HG03103 (cell line): ENCODE measurements around the gene SLC29A1.
"Not testable (repeated sequence)": the region's sequence is repeated elsewhere in the genome, so short reads cannot be mapped to it uniquely, and the experiment has no call there.

ENCODE experiments used
- ATAC-seq: cut with Tn5 transposase; IDR thresholded peaks from one replicate; pipeline ENCODE4 v1.9.1; 2021; ENCODE audit warnings: low read depth; ENCODE audit not compliant: unreplicated experiment

The SLC29A1 gene

DNA sequence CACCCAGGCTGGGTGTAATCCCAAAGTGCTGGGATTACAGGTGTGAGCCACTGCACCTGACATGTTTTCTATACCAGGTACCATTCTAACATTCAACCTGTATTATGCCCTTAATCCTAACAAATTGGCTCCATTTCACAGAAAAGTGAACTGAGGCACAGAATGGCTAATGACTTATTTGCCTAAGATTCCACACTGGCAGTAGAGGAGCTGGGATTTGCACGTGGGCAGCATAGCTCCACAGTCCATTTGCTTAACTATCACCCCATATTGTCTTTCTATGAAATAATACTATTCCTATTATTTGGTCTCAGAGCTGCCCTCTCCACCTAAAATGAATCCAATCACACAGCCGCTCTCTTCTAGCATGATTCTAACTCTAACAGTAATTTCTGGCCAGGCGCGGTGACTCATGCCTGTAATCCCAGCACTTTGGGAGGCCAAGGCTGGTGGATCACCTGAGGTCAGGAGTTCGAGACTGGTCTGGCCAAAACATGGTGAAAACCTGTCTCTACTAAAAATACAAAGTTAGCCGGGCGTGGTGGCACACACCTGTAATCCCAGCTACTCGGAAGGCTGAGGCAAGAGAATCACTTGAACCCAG lies 30.0 kb upstream of the SLC29A1 start:
- ATAC-seq, result no peak

DNA sequence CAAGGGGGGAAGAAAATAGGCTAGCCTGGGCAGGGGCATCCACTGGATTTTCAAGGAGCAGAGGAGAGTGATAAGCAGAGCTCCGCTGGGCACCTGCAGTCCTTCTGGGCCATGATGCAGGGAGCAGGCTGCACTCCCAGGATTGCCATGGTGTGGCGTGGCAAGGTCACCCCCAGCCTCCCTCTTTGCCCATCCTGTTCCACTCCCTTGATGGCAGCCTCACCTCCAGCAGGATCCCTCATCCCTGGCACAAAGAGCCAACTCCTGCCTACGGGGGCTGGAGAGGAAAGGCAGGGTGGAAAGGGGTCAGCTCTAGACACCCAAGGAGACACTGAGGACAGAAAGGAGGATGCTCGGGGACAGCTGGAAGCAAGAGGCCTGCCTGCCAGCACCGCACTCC lies 29.1 kb upstream of the SLC29A1 start:
- ATAC-seq, result no peak

DNA sequence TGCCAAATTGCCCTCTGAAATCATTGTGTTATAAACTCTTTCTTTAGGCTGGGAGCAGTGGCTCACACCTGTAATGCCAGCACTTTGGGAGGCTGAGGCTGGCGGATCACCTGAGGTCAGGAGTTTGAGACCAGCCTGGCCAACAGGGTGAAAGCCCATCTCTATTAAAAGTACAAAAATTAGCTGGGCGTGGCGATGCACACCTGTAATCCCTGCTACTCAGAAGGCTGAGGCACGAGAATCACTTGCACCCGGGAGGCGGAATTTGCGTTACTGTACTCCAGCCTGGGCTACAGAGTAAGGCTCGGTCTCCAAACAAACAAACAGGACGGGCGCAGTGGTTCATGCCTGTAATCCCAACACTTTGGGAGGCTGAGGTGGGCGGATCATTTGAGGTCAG lies 27.0 kb upstream of the SLC29A1 start:
- not testable (repeated sequence) for ATAC-seq

DNA sequence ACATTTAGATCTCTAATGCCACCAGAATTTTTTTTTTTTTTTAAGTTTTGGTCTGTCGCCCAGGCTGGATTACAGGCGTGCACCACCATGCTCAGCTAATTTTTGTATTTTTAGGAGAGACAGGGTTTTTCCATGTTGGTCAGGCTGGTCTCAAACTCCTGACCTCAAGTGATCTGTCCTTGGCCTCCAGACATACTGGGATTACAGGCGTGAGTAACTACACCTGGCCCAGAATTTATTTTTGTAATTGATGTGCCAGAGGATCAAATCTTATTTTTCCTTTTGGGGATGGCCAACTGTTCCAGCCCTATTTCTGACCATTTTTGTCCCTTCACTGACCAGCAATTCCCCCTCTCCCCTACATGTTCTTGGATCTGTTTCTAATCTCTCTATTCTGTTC lies 24.7 kb upstream of the SLC29A1 start:
- no peak for ATAC-seq

DNA sequence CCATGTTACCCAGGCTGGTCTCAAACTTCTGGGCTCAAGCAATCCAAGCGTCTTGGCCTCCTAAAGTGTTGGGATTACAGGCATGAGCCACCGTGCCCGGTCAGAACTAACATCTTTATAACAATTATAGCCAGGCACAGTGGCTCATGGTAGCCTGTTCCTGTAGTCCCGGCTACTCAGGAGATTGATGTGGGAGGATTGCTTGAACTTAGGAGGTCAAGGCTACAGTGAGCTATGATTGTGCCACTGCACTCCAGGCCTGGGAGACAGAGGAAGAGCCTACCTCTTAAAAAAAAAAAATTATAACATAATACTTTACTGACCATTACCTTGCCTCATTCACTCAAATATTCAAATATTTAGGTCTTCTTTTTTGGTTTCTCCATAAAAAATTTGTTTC lies 23.5 kb upstream of the SLC29A1 start:
- no peak for ATAC-seq

DNA sequence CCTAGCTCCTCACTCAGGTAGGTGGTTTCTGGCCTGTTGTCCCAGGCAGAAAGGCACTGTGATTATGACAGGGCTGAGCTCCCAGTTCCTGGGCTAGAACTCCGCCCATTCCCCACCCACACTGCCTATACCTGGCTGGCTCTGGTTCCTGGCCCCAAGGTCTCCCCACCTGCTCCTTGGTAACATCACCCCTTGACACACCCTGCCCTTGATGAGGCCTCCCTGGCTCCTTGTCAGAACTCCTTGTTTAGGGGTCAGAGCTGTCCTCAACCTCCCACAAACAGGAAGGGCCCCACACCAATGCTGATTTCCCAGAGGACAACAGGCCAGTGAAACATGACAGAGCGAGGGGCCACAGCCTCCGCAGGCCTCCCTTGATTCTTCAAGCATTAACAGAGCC lies 22.2 kb upstream of the SLC29A1 start:
- ATAC-seq, result no peak

DNA sequence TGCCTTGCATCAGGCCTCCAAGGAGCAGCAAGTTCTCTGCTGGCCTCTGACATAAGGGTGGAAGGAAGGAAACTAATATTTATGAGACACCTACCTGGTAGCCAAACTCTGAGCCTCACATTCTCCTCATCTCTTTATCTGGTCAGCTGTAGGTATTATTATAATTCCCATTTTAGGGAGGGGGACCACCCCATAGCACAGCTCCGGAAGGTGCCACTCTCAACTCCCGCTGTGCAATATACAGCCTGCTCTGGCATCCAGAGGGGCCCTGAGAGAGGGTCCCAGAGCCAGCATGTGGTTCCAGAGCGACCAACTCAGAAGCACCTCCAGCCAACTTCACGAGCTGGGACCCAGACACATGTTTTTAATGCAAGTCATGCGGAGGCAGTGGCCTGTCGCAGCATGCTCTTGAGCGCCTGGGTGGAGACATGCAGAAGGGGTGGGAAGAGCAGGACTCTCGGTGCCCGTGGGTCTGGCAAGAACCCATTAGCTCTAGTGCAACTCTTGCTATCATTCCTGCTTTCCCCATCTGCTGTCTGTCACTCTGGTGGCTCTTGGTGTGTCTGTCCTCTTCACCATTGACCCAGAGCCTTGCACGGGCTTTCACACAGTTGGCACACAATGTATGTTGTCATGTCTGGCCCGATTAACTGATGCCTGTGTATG lies 21.6 kb upstream of the SLC29A1 start:
- no peak for ATAC-seq

DNA sequence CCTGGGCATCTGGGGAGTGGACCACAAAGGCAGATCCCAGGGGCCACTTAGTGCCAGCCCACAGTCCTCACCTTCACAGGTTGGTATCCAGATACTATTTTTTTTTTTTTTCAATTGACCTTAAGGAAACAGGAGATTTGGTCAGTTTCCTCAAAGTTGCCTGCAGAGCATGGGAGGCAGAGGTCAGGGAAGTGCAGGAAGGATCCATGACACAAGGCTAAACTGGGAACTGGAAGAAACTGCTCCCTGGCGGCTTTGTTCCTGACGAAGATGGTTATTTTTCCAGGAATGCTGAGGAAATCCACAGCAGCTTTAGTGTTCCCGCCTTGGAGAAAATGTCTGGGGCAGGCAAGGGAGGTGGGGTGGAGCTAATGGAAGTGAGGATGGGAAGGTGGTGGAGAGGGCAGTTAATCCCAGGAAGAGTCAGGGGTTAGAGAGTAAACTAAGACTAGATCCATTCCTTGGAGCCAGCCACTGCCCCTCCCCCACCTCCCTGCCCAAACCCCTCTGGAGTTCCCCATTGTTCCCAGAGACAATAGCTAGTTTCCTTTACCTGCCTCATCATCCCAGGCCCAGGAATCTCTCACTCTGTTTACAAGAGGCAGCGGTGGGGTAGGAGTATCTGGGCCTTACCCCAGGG lies 20.9 kb upstream of the SLC29A1 start:
- ATAC-seq, result no peak

DNA sequence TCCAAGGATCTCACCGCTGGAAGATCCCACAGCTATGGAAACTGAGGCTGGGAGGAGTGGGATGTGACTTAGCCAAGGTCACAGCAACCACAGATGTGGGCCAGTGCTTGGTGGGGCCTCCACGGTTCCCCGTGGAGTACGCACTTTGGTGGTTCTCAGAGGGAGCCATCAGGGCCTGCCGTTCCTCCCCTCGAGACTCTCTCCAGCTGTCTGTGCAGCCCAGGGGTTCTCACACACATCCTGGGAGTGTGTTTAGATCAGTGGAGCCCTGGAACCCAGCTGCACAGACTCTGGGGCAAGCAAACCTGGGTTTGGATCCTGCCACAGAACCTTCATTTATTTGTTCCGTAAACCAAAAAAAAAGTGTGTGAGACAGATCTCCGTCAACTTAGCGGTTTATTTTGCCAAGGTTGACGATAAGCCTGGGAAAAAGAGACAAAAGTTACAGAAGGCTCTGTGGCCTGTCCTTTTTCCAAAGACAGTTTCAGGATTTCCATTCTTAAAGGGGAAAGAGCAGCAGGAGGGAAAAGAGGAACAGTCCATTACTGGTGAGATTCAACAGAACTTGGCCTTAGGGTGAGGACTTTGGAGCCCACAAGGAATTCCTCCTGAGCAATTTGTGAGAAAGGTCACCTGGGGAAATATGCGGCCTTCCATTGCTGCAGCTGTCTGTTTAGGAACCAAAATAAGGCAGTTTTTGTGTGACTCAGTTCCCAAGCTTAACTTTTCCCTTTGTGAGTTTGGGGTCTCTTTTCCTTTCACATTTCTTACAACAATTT lies 20.2 kb upstream of the SLC29A1 start:
- no peak for ATAC-seq

DNA sequence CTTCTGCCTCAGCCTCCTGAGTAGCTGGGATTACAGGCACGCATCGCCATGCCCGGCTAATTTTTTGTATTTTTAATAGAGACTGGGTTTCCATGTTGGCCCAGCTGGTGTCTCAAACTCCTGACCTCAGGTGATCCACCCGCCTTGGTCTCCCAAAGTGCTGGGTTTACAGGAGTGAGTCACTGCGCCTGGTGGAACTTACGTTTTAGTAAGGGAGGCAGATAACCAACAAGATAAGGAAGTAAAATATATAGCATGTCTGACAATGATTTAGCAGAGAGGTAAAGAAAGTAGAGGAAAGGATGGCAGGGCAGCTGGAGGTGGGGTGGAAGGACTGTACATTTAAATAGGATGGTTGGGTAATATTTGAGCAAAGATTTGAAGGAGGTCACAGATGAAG lies 19.4 kb upstream of the SLC29A1 start:
- ATAC-seq, result no peak

DNA sequence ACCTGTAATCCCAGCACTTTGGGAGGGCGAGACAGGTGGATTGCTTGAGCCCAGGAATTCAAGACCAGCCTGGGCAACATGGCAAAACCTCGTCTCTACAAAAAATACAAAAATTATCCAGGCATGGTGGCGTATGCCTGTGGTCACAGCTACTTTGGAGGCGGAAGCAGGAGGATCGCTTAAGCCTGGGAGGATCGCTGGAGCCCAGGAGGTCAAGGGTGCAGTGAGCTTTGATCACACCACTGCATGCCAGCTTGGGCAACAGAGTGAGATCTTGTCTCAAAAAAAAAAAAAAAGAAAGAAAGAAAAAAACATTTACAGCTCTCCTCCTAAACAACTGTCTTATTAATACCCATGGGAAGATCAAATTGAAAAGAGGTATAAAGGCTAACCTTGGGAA lies 15.4 kb upstream of the SLC29A1 start:
- ATAC-seq, result no peak

DNA sequence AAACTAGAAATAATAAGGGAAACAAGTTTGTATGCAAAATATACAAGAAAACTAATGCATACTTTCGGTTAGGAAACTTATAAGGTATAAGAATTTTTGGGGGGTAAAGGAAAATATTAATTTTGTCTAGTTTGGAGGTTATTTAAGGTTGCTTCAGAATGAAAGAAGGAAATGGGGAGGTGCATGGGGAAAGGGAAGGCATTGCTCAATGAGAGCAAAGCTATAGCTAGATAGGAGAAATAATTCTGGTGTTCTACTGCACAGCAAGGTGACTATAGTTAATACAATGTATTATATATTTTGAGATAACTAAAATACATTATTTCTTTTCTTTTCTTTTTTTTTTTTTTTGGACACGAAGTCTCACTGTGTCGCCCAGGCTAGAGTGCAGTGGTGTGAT lies 12.1 kb upstream of the SLC29A1 start:
- no peak for ATAC-seq

DNA sequence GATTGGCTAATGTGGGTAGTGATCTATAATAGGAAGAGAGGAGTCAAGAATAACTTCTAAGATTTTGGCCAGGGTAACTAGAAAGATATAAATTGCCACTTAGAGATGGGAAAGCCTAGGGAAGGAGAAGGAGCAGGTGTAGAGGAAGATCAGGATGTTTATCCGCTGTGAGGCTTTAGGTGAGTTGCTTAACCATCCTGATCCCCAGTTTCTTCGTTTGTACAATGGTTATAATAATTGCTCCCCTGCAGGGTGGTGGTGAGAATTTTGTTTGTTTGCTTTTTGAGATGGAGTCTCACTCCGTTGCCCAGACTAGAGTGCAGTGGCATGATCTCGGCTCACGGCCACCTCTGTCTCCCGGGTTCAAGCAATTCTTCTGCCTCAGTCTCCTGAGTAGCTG lies 9.1 kb upstream of the SLC29A1 start:
- no peak for ATAC-seq

DNA sequence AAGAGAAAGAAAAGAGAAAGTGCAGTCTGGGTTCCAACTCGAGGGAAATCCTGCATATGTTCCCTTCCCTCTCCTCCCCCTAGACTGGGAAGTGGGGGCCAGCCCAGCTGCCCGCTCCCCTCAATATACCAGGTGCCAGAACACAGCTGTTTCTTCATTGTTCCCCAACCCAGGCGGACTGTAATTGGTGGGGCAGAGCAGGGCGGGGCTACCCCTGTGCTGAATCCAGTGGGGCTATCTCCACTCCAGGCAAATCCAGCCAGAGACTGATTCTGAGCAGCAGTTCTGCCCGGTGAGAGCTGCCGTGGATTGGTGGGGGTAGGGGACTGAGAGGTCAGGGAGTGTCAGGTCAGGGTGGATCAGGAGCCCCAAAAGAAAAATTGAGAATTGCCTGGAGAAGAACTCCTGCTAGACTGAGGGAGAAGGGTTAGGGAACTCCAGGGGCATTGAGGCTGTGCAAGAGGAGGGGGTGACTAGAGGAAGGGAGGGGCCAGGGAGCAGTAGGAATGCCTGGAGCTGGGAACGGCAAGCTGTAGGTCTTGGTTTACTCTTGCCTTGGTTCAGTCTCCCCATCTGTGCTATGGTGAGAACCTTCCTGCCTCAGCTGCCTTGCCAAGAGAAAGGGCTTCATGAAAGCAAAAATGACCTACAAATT lies 6.6 kb upstream of the SLC29A1 start, which contains the start of gene MYMX:
MYMX (plus strand) TSS at position 250 of the 655 bp plus-strand sequence. CDS start 546 bp downstream, outside the sequence.
- no peak for ATAC-seq

DNA sequence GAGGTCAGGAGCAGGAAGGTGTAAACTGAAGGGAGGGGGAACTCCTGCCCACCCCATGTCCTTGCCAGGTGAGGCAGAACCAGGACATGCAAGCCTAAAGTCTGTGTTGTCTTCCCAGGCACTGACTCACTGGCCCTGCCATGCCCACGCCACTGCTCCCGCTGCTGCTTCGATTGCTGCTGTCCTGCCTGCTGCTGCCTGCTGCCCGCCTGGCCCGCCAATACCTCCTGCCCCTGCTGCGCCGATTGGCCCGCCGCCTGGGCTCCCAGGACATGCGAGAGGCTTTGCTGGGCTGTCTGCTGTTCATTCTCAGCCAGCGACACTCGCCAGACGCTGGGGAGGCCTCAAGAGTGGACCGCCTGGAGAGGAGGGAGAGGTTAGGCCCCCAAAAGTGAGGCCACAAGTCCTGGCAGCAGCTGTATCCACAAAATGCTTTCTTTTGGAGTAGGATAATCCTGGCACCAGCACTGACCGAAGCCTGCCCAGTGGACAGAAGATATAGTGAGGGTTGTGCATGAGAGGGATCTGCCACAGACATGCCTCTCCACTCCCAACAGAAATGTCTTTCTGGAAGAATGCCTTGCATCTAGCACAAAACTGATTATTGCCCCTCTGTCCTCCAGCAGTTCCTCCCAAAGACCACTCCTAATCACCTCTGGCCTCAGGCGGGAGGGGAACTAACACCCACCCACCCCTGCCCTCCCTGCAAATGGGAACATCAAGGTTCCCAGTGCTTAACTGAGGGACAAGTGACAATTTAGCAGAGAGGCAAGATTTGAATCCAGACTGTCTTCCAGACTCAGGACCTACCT lies 5.9 kb upstream of the SLC29A1 start:
- no peak for ATAC-seq

DNA sequence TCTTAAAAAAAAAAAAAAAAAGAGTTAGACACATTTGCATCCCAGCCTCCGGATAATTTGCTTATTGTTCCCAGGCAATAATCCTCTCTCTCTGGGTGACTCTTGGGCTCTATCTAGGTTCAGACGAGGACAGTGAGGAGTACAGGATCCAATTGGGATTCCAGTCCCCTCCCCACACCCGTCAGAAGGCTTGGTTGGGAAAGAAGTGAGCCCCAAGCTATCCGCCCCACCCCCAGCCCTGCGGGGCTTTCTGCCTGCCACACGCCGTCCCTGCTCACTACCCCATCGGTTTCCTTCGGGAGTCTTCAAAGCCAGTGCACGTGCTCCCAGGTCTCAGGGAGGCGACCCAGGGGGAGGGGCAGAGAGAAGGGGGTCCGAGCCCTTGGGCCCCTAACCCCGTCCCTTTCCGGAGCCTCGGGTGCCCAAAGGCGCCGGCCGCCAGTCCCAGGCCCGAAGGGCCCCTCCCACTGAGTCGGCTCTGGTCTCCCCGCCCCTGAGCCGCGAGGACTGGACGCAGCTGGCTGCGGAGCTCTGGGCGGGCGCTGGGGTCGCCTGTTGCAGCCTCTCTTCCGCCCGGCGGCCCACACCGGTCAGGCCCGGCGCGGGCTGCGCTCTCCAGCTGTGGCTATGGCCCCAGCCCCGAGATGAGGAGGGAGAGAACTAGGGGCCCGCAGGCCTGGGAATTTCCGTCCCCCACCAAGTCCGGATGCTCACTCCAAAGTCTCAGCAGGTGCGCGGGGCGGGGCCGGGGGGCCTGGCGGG lies 4.2 kb upstream of the SLC29A1 start:
- no peak for ATAC-seq

DNA sequence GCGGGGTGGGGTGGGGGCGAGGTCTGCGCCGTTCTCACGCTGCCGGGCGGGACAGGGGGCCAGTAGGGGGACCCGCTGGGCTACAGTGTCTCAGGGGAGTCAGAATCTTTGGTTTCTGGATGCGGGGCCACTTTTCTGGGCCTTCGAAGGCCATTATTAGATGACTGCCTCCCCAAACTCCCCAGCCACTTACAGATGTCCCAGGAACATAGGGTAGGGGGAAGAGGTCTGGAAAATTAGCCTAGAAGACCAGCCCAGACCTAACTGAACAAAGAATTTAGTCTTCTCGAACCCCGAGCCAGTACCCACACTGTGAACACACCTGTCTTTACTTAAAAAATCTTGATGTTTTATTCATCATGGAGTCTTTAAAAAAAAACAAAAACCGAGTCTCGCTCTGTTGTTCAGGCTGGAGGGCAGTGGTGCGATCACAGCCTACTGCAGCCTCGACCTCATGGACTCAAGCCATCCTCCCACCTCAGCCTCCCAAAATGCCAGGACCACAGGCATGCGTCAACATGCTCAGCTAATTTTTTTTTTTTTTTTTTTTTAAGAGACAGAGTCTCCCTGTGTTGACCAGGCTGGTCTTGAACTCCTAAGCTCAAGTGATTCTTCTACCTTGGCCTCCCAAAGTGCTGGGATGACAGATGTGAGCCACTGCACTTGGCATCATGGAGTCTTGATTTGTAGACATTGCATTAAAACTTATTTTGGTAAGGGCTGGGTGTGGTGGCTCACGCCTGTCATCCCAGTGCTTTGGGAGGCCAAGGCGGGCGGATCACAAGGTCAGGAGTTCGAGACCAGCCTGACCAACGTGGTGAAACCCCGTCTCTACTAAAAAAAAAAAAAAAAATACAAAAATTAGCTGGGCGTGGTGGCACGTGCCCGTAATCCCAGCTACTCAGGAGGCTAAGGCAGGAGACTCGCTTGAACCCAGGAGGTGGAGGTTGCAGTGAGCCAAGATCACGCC lies 3.3 kb upstream of the SLC29A1 start:
- no peak for ATAC-seq

DNA sequence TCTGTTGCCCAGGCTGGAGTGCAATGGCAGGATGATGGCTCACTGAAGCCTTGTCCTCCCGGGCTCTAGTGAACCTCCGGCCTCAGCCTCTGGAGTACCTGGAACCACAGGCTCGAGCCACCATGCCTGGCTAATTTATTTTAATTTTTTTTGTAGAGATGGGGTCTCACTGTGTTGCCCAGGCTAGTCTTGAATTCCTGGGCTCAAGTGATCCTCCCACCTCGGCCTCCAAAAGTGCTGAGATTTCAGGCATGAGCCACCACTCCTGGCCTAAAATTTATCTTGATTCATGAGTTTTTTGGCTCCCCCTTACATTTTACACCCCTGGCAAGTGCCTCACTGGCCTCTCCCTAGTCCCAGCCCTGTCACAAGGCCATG lies 2.5 kb upstream of the SLC29A1 start:
- no peak for ATAC-seq
